ENCODE data around the gene ITLN1. TPM values are rescaled to one million over a fixed set of nuclear protein-coding genes. Genes with fewer than 3 reads are reported as not detected.
"Not testable (repeated sequence)": the region's sequence is repeated elsewhere in the genome, so short reads cannot be mapped to it uniquely, and the experiment has no call there.

Gene ITLN1
- total and polyA plus RNA-seq, 12 donors = 0.41 to 4.1 (median 2.4) TPM; not detected in 7

DNA sequence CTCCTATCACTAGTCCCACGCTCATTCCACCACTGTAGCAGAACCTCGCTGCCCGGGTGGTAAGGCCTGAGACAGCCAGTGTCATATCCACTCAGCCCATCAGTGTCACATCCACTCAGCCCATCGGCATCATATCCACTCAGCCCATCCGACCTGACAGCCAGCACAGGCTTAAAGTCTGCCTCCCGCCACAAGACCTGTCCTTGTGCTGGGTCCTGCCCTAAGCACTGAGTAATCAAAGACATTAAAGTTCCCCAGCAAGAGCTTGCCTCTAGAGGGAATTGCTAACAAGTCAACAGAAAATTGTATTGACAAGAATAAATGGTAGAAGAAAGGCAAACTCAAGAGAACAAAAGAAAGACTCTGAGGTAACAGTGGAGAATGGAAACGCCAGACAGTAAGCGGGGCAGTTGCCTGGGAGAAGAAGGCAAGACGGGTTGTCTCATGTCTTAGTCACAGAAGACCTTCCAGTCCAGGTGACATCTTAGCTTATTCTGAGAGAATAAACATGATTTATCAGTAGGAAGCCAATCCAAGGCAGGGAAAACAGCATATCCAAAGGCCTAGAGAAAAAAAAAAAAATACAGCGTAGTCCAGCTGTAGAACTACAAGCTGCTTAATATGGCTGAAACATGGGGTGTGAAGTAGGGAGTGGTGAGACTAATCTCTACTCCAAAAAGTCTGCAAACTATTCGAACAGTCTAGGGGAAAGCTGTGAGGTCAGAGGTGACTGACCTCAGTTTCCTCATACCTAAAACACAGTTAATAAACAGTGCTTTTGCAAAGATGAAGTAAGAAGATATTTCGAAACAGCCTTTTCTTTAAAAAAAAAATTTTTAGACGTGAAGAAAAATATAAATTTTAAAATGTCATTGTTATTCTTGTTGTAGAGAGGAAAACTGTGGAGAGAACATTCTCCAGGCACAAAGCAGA, 1.1 kb downstream of the ITLN1 start:
- no peak for DNase-seq
- no peaks in the 10 kb centered on the region for H3K9me3 ChIP-seq (replicated peaks in 1 of 3)
- TF ChIP-seq, protein P1, sequence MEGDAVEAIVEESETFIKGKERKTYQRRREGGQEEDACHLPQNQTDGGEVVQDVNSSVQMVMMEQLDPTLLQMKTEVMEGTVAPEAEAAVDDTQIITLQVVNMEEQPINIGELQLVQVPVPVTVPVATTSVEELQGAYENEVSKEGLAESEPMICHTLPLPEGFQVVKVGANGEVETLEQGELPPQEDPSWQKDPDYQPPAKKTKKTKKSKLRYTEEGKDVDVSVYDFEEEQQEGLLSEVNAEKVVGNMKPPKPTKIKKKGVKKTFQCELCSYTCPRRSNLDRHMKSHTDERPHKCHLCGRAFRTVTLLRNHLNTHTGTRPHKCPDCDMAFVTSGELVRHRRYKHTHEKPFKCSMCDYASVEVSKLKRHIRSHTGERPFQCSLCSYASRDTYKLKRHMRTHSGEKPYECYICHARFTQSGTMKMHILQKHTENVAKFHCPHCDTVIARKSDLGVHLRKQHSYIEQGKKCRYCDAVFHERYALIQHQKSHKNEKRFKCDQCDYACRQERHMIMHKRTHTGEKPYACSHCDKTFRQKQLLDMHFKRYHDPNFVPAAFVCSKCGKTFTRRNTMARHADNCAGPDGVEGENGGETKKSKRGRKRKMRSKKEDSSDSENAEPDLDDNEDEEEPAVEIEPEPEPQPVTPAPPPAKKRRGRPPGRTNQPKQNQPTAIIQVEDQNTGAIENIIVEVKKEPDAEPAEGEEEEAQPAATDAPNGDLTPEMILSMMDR (IDR thresholded peaks at IDR 0.05) = no peak
- TF ChIP-seq POLR2A (IDR thresholded peaks at IDR 0.05) = no peak
- intact Hi-C loops (cut with DNase I) = no loop called here
- H3K4me1 ChIP-seq (replicated peaks in 1 of 2) = no peaks in the 10 kb centered on the region
- no peak overlapping the region for H3K27ac ChIP-seq
- H3K36me3 ChIP-seq (replicated peaks in 1 of 2) = no peaks in the 10 kb centered on the region
- no peak overlapping the region for H3K4me3 ChIP-seq
- 74 to 84% (median 81%) methylated on average over 13 of the region's 13 CpGs for WGBS, 4 donors
- peaks cover 2% of the 10 kb centered on the region for H3K27me3 ChIP-seq

DNA sequence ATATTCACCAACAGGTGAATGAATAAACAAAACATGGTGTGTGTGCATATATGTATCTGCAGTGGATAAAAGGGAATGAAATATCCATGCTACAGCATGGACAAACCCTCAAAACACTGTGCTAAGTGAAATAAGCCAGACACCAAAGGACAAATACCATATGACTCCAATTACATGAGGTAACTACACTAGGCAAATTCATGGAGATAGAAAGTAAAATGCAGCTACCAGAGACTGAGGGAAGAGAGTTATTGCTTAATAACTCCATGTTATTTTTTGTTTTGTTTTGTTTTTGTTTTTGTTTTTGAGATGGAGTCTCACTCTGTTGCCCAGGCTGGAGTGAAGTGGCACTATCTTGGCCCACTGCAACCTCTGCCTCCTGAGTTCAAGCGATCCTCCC, 2.4 kb downstream of the ITLN1 start:
- DNase-seq = no peak
- TF ChIP-seq POLR2A (IDR thresholded peaks at IDR 0.05) = no peak
- TF ChIP-seq, protein P1 (IDR thresholded peaks at IDR 0.05) = no peak
- Histone ChIP-seq H3K4me1 (replicated peaks in 1 of 2) (no peaks in the 10 kb centered on the region), H3K9me3 (replicated peaks in 1 of 3) (no peaks in the 10 kb centered on the region), H3K27ac (no peak overlapping the region), H3K27me3 (no peaks in the 10 kb centered on the region), H3K36me3 (replicated peaks in 1 of 2) (no peaks in the 10 kb centered on the region), H3K4me3 (no peak overlapping the region)
- intact Hi-C loops (cut with DNase I) = no loop called here
- WGBS, 4 donors = 88 to 100% (median 100%) methylated on average over 1 of the region's 1 CpG

DNA sequence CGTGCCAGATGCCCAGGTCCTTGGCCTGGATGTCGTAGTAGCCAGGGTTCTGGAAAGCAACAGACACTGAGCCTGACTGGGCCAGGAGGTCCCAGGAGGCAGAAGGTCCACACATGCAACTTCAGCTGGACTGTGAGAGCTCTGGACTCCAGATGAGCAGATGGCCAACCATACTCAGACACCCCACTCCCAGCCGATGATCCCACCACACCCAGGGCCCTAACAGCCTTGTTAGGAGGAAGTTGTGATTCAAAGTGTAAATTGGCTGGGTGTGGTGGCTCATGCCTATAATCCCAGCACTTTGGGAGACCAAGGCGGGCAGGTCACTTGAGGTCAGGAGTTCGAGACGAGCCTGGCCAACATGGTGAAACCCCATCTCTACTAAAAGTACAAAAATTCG, 3.7 kb downstream of the ITLN1 start:
- H3K27ac ChIP-seq; intact Hi-C loops (cut with DNase I); H3K36me3 ChIP-seq (replicated peaks in 1 of 2); DNase-seq; H3K4me1 ChIP-seq (replicated peaks in 1 of 2); H3K9me3 ChIP-seq (replicated peaks in 1 of 3); H3K27me3 ChIP-seq; H3K4me3 ChIP-seq: not testable (repeated sequence)
- WGBS, 4 donors = 77 to 89% (median 84%) methylated on average over 4 to 7 of the region's 7 CpGs

GRCh38 chr1:160880216-160880615, 4.8 kb downstream of the ITLN1 start:
- no peak overlapping the region for H3K4me3 ChIP-seq
- no peak overlapping the region for H3K27ac ChIP-seq
- intact Hi-C loops (cut with DNase I) = no loop called here
- H3K36me3 ChIP-seq (replicated peaks in 1 of 2) = no peaks in the 10 kb centered on the region
- TF ChIP-seq POLR2A (IDR thresholded peaks at IDR 0.05) = no peak
- TF ChIP-seq, protein P1 (IDR thresholded peaks at IDR 0.05) = no peak
- H3K4me1 ChIP-seq (replicated peaks in 1 of 2) = no peaks in the 10 kb centered on the region
- H3K27me3 ChIP-seq = no peaks in the 10 kb centered on the region
- no peaks in the 10 kb centered on the region for H3K9me3 ChIP-seq (replicated peaks in 1 of 3)
- 73 to 93% (median 77%) methylated on average over 3 of the region's 3 CpGs for WGBS, 4 donors
- no peak for DNase-seq

DNA sequence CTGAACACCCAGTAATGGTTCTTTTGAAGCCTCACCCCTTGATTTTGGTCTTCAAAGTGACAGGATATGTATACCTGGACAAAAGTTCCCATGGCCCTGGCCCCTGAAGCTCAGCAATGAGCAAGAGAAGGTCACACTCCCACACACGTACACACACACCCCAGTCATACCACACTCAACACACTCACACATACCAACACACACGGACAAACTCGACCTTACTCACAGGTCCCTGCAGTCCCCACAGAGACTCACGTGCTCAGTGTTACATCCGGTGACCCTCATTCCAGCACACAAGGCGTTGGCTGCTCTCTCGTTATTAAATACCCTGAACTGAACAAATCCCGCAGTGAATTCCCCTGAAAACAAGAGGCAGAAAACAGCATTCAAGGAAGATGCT, 5.9 kb downstream of the ITLN1 start:
- Histone ChIP-seq H3K4me1 (replicated peaks in 1 of 2) (no peaks in the 10 kb centered on the region), H3K27ac (no peak overlapping the region), H3K36me3 (replicated peaks in 1 of 2) (no peaks in the 10 kb centered on the region), H3K27me3 (no peaks in the 10 kb centered on the region), H3K4me3 (no peak overlapping the region), H3K9me3 (replicated peaks in 1 of 3) (no peaks in the 10 kb centered on the region)
- TF ChIP-seq POLR2A (IDR thresholded peaks at IDR 0.05) = no peak
- TF ChIP-seq, protein P1 (IDR thresholded peaks at IDR 0.05) = no peak
- WGBS, 4 donors = 51 to 75% (median 63%) methylated on average over 8 of the region's 8 CpGs
- DNase-seq = no peak
- intact Hi-C loops (cut with DNase I) = no loop called here
